Common myeloid progenitor, CD34-positive (primary cell): ENCODE data around the gene SYNPR.

ENCODE experiments used
- CTCF ChIA-PET: fragments of 350-600 bp; sonication (Branson Sonifier 250); formaldehyde crosslinking; loops from one replicate; lab custom pipeline; 2021; ENCODE audit warnings: antibody characterized with exemption; lab: Charles Lee
- POLR2A ChIA-PET: fragments of 350-600 bp; sonication (Branson Sonifier 250); formaldehyde crosslinking; loops from one replicate; lab custom pipeline; 2021; ENCODE audit warnings: antibody characterized with exemption; lab: Charles Lee
- DNase-seq, 3 donors: peaks; one replicate each; pipeline versions ENCODE4 v3.0.0 to v3.0.0-alpha.2; 2013
- H3K27ac ChIP-seq, 2 experiments: 1 replicate in 1 of 2; 2 replicates in 1 of 2; pipeline ENCODE4 v1.7.0; 2013; ENCODE audit warnings: inconsistent platforms in 2 of 2, low read length in 2 of 2, mild to moderate bottlenecking in 2 of 2, low read depth in 1 of 2, moderate library complexity in 1 of 2; ENCODE audit not compliant: severe bottlenecking in 2 of 2, insufficient read depth in 1 of 2, poor library complexity in 1 of 2
- H3K27me3 ChIP-seq, 5 experiments: replicated peaks in 2 of 5; 1 replicate in 3 of 5; 2 replicates in 2 of 5; pipeline versions ENCODE4 v1.6.1 to v1.7.0; 2013; ENCODE audit warnings: low read length in 4 of 5, mild to moderate bottlenecking in 2 of 5, moderate library complexity in 2 of 5, inconsistent platforms in 1 of 5; ENCODE audit not compliant: insufficient read depth in 5 of 5, control insufficient read depth in 4 of 5
- H3K36me3 ChIP-seq, 4 experiments: 1 replicate in 2 of 4; 2 replicates in 2 of 4; pipeline versions ENCODE4 v1.6.1 to v1.7.0; 2013; ENCODE audit warnings: low read length in 3 of 4, control low read depth in 1 of 4, mild to moderate bottlenecking in 1 of 4; ENCODE audit not compliant: control insufficient read depth in 4 of 4, insufficient read depth in 4 of 4
- H3K4me1 ChIP-seq, 4 experiments: 1 replicate in 3 of 4; 2 replicates in 1 of 4; pipeline versions ENCODE4 v1.6.1 to v1.7.1; 2013; ENCODE audit warnings: low read length in 3 of 4, mild to moderate bottlenecking in 3 of 4, control low read depth in 1 of 4, inconsistent platforms in 1 of 4, moderate library complexity in 1 of 4; ENCODE audit not compliant: control insufficient read depth in 4 of 4, insufficient read depth in 4 of 4; ENCODE audit errors: control extremely low read depth in 1 of 4
- H3K4me3 ChIP-seq, 7 experiments: 1 replicate in 4 of 7; 2 replicates in 3 of 7; pipeline versions ENCODE4 v1.5.1 to v1.7.0; 2013; ENCODE audit warnings: mild to moderate bottlenecking in 7 of 7, low read length in 6 of 7, moderate library complexity in 6 of 7, inconsistent platforms in 2 of 7, low read depth in 2 of 7, control low read depth in 1 of 7; ENCODE audit not compliant: insufficient read depth in 4 of 7, control insufficient read depth in 1 of 7; ENCODE audit errors: extremely low read depth in 1 of 7
- H3K9me3 ChIP-seq, 5 experiments: 1 replicate in 4 of 5; 2 replicates in 1 of 5; pipeline versions ENCODE4 v1.6.1 to v1.7.1; 2013; ENCODE audit warnings: low read length in 4 of 5, mild to moderate bottlenecking in 2 of 5, inconsistent platforms in 1 of 5, low read depth in 1 of 5, moderate library complexity in 1 of 5; ENCODE audit not compliant: control insufficient read depth in 4 of 5, insufficient read depth in 2 of 5; ENCODE audit errors: control extremely low read depth in 1 of 5
- whole genome bisulfite sequencing: methylation state at CpG from one replicate; pipeline ENCODE4 v1.1.5; 2013; ENCODE audit not compliant: insufficient coverage; 5-methylcytosine and 5-hydroxymethylcytosine counted together

The SYNPR gene

DNA sequence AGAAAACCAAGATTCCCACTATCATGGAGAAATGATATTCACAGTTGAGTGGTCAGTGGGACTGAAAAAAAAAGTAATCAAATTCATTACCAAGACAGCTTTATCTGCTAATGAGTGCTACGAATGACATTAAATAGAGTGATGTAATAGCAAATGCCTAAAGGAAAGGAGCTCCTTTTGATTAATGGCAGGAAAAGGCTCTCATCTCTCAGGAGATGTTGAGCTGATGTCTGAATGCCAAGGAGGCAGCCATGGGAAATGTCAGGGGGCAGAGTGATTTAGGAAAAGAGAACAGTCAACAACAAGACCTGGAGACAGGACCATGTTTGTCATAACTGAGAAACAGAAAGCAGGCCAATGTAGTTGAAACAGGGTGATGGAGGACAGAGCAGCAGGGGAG lies 277.7 kb downstream of the SYNPR start:
- ChIA-PET POLR2A (no interaction called here), CTCF (no interaction called here)
- Histone ChIP-seq H3K9me3 (no peaks in the 10 kb centered on the region), H3K36me3 (no peaks in the 10 kb centered on the region), H3K27me3 (no peaks in the 10 kb centered on the region), H3K27ac (no peak overlapping the region), H3K4me3 (no peak overlapping the region), H3K4me1 (no peaks in the 10 kb centered on the region)
- no peak for DNase-seq
- 100% methylated on average over 1 of the region's 1 CpG for WGBS

DNA sequence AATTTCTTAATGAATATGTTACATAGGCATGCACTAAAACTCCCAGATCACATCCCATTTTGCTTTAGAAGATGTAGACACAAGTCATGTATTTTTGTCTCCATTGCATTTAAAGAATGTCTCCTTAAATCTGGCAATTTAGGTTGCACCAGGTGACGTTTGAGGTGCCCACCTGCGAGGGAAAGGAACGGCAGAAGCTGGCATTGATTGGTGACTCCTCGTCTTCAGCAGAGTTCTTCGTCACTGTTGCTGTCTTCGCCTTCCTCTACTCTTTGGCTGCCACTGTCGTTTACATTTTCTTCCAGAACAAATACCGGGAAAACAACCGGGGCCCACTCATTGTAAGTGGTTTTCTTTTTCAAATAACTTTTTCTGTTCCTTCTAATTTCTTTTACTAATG lies 278.3 kb downstream of the SYNPR start:
- 82% methylated on average over 7 of the region's 9 CpGs for WGBS
- H3K4me3 ChIP-seq = no peak overlapping the region
- no peak overlapping the region for H3K27ac ChIP-seq
- H3K27me3 ChIP-seq = no peaks in the 10 kb centered on the region
- CTCF ChIA-PET = no interaction called here
- POLR2A ChIA-PET = interaction anchor here (0.5 kb wide), 1 partner anchor 140 kb away, joined by 3 read pairs; no protein-coding TSS in a partner anchor
- H3K36me3 ChIP-seq = no peaks in the 10 kb centered on the region
- H3K4me1 ChIP-seq = no peaks in the 10 kb centered on the region
- no peak for DNase-seq
- no peaks in the 10 kb centered on the region for H3K9me3 ChIP-seq

DNA sequence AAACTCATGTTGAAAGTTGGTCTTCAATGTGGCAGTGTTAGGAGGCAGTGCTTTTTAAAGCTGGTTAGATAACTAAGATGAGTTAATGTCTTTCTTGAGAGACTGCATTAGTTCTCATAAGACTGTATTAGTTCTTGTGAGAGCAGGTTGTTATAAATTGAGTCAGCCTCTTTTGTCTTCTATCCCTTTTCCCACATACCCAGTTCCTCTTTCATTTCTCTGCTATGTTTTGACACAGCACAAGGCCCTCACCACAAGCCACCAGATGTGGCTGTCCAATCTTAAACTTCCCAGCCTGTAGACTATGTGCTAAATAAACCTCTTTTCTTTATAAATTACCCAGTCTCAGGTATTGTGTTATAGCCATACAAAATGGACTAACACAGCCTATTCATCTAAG lies 279.8 kb downstream of the SYNPR start:
- no peak for DNase-seq
- ChIA-PET CTCF (no interaction called here), POLR2A (no interaction called here)
- no peak overlapping the region for H3K27ac ChIP-seq
- no peaks in the 10 kb centered on the region for H3K27me3 ChIP-seq
- H3K4me3 ChIP-seq = no peak overlapping the region
- no peaks in the 10 kb centered on the region for H3K36me3 ChIP-seq
- H3K9me3 ChIP-seq = no peaks in the 10 kb centered on the region
- H3K4me1 ChIP-seq = no peaks in the 10 kb centered on the region

DNA sequence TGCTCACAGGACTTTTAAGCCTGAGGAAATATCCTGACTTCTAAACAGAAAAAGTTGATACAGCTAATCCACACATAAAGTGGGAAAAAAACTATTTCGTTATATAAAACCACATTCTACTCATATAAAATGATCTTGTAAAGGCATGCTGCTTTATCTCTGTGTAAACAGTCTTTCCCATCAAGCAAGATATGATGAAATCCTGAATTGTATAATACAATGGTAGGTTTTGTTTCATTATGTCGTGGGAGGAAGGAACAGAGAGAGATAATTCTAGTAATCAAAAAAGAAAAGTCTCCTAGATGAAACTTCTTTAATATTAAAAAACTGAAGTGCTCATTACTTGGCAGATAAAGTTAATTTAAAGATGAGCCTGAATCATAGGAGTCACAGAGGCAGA lies 281.8 kb downstream of the SYNPR start:
- POLR2A ChIA-PET = no interaction called here
- H3K4me3 ChIP-seq = no peak overlapping the region
- H3K4me1 ChIP-seq = no peaks in the 10 kb centered on the region
- CTCF ChIA-PET = no interaction called here
- H3K27ac ChIP-seq = no peak overlapping the region
- no CpG with 5 or more reads among the region's 2 CpGs for WGBS
- H3K27me3 ChIP-seq = no peaks in the 10 kb centered on the region
- H3K36me3 ChIP-seq = no peaks in the 10 kb centered on the region
- DNase-seq = no peak
- no peaks in the 10 kb centered on the region for H3K9me3 ChIP-seq

DNA sequence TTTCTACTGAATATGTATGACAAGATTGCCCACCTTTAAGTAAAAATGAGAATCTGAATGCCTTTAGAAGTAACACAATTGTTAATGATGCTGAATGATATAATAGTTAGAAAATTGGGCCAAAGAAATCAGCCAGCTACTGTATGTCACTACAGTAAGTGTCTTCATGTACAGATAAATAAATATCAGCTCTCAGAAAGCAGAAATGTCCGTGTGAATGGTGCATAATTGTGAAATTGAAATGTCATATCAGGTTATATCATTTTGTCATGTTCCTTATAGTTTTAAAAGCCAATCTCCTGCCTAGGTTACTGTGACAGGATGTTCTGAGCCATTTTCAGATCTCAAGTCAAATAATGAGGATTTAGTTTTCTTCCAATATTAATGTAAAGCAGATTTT lies 283.8 kb downstream of the SYNPR start:
- Histone ChIP-seq H3K9me3 (no peaks in the 10 kb centered on the region), H3K36me3 (no peaks in the 10 kb centered on the region), H3K4me3 (no peak overlapping the region), H3K4me1 (no peaks in the 10 kb centered on the region), H3K27me3 (no peaks in the 10 kb centered on the region), H3K27ac (no peak overlapping the region)
- CTCF ChIA-PET = no interaction called here
- no peak for DNase-seq
- POLR2A ChIA-PET = no interaction called here
- no CpG with 5 or more reads among the region's 1 CpG for WGBS

DNA sequence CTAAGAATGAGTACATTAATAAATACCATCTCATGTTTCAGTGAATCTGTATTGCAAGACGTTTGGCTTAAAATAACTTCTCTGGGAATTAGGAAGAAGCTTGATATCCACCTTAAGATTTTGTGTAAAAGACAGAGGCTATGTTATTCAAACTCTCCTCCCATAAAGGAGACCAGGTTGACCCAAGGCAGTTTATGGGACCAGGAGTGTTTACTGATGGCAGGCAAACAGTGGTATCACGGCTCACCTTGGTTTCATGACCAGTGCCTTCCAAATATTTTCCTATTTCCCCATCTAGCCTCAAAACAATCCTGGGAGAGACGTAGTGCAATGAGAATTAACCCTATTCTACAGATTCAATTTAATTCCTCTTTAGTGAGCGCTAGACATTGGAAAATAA lies 284.2 kb downstream of the SYNPR start:
- WGBS = 63% methylated on average over 2 of the region's 4 CpGs
- DNase-seq = no peak
- CTCF ChIA-PET = no interaction called here
- no peak overlapping the region for H3K4me3 ChIP-seq
- no peaks in the 10 kb centered on the region for H3K36me3 ChIP-seq
- POLR2A ChIA-PET = no interaction called here
- no peaks in the 10 kb centered on the region for H3K27me3 ChIP-seq
- H3K27ac ChIP-seq = no peak overlapping the region
- no peaks in the 10 kb centered on the region for H3K9me3 ChIP-seq
- H3K4me1 ChIP-seq = no peaks in the 10 kb centered on the region

DNA sequence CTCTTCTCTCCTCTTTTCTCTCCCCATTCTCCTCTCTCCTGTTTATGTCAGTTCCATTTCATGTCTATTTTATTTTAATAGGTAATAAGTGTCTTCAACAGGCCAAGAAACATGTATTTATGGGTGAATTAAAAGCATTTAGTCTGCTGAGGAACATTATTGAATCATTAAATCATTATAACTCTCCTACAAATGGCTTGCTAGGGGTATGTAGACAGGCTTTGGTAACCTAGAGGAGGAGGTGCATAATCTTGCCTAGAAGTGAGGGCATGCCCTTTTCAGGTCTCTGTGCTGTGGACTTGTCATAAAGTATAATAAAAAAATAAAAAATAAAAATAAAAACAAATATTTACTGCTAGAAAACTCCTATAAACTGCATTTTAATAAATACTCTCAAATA lies 285.5 kb downstream of the SYNPR start:
- no peaks in the 10 kb centered on the region for H3K4me1 ChIP-seq
- H3K27ac ChIP-seq = no peak overlapping the region
- CTCF ChIA-PET = no interaction called here
- no peak overlapping the region for H3K4me3 ChIP-seq
- H3K36me3 ChIP-seq = no peaks in the 10 kb centered on the region
- POLR2A ChIA-PET = no interaction called here
- H3K9me3 ChIP-seq = no peaks in the 10 kb centered on the region
- no peak for DNase-seq
- no peaks in the 10 kb centered on the region for H3K27me3 ChIP-seq
